ACHN (cell line): Measurements from ENCODE around the gene GABARAPL1.

Experiments used
- DNase-seq: peaks from one replicate; pipeline ENCODE4 v3.0.0-alpha.2; 2015
- in situ Hi-C: cut with HindIII; loops from 2 replicates; pipeline ENCODE4 v1.10.0; 2017; ENCODE audit warnings: low sequenced_read_pairs, low pct_ligation_motif_present, low pct_unique_long_range_greater_than_20kb

GABARAPL1 gene

DNA sequence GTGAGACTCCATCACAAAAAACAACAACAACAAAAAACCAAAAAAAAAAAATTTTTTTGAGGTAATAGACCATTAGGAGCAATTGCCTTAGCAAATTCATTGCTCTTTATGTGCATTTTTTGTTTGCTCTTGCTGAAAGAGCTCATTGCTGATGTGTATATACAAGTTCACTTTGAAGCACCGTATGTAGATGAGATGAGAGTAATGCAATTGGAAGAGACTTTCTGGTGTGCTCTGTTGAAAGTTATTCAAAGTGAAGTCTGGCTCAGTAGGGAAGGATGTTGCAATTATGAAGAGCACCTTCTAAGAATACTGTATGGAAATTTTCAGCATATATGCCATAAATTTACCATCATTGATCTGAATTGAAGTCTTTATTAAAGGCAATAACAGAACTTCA, 48.2 kb downstream of the GABARAPL1 start:
- no peak for DNase-seq
- in situ Hi-C loops = no loop called here

DNA sequence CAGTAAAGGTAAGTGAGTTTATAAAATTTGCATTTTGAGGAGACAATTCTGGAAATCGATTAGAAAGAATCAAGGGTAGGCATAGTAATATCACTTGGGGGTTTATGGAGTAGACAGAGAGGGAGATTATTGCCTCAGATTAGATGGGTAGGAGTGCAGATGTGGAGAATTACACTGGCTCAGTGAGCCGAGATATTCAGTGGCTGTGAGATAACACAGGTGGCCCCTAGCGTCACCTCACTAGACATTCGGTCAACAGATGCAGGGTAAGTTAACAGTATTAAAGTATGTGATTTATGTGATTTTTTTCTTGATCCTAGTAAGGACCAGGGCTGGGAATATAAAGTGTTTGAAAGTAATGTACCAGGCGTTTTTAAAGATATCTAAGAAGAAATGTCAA, 55.4 kb downstream of the GABARAPL1 start:
- no peak for DNase-seq
- in situ Hi-C loops = no loop called here

DNA sequence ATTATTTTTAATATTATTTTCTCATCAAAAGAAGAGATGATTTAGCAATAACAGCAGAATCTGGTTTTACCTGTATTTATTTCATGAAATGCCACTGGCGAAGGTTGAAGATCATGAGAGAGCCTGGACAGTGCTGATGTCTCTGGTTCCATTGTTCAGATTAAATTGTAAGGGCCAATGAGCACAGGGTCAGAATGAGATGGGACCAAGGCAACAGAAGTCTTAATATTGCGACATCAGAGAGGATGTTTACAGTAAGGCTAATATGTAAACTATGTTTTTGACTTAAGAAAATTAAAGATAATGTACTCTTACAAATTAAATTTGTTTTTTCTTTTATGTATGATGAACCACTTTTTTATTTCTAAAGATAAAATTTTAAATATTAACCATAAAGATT, 59.8 kb downstream of the GABARAPL1 start:
- DNase-seq = no peak
- in situ Hi-C loops = no loop called here
